ENCODE data around the gene CYFIP1.

CYFIP1 gene

GRCh38 chr15:22890296-22890695 is 89.9 kb downstream of the CYFIP1 start:
- DNase-seq (ENCODE audit: low read depth in 2 of 2) = no peak

DNA sequence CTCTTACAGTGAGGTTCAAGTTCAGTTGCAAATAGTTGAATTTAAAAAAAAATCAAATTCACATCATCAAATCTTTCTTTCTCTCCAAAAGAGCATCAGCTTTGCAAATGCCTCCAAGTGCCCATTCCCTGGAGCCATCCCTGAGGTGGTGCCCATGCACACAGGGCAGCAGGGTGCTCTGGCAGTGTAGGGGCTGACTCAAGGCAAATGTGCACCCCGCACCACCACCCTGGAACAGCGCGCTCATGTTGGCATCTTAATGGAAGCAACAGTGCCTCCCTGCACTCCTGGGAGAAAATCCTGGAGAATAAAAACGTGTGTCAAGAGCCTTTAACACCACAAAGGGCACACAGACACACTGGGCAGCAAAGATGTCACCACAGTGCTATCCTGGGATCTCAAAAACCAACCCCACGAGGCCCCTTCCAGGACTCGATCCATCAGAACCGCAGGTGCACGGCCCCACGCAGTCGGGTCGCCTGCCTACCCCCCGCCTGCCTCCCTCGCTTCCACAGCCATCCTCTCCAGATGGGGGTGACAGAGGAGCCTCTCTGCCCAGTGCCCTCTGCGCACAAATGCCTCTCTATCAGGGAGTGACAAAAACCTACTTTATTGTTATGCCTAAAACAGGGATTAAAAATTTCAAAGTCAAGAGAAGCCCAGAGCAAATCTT is 90.9 kb downstream of the CYFIP1 start:
- no peak for DNase-seq (ENCODE audit: low read depth in 2 of 2)

- DNase-seq (ENCODE audit: low read depth in 2 of 2) = no peak
Measured at GRCh38 chr15:22888120-22888859, 91.9 kb downstream of the CYFIP1 start.

DNA sequence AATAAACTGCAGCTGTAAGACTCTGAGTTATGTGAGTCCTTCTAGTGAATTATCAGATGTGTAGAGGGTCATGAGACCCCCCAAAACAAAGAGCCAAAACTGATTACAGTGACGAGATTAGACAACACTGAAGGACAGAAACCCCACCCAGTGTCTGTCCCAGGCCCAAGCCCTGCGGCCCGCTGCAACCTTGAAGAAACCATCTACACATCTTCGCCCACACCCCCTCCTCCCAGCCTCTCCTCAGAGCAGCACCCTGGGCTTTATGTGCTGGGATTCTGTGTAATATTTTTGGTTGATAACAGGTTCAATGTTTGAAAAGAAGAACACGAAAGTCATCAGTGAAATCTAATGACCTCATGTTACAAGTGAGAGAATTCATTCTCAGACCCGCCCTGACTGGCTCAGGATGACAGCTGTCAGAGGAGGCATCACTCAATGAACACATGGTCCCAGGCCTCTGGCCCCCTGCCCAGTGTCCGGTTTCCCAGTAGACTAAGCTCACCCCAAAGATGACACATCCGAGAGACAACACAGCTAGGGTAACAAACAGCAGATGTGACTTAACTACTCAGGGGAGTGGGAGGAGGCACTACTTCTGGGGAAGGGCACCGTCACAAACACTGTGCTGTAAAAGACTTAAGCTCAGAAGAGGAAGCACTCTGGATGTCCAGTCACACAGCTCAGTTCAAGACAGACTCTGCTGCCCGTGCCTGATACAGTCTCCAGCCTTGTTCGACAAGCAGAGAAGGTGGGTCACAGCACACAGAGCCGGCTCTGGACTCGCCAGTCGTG is 92.8 kb downstream of the CYFIP1 start:
- no peak for DNase-seq (ENCODE audit: low read depth in 2 of 2)

DNA sequence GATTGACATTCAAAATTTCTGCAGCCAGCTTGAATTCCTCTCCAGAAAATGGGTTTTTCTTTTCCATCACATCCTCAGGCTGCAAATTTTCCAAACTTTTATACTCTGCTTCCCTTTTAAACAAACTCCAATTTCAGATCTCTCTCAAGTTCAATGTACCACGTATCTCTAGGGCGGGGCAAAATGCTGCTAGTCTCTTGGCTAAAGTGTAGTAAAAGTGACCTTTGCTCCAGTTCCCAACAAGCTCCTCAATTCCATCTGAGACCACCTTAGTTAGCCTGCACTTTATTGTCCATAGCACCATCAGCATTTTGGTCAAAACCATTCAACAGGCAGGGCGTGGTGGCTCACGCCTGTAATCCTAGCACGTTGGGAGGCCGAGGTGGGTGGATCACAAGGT is 95.0 kb downstream of the CYFIP1 start:
- no peak for DNase-seq (ENCODE audit: low read depth in 2 of 2)

DNA sequence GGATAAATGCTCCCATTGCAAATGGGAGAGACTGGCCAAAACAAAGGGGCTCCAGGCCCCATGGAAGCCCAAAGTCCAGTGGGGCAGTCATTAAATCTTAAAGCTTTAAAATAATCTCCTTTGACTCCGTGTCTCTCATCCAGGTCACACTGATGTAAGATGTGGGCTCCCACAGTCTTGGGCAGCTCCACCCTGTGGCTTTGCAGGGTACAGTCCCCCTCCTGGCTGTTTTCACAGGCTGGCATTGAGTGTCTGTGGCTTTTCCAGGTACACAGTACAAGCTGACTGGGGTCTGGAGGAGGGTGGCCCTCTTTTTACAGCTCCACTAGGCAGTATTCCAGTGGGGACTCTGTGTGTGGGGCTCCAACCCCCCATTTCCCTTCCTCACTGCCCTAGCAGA is 95.8 kb downstream of the CYFIP1 start:
- no peak for DNase-seq (ENCODE audit: low read depth in 2 of 2)

DNA sequence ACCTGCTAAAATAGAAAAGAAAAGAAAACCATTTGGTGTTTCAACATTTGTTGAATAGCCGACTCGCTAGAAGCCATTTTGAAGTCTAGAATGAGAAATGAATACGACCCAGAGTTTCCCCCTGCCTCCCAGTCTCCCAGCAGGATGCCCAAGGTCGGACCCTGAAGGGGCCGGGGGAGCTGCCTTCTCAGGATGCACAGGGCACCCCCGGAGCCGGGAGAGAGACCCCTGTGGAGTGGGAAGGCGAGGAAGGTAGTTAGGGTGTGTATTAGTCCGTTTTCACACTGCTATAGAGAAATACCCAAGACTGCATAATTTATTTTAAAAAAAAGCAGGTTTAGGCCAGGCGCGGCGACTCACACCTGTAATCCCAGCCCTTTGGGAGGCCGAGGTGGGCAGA is 97.0 kb downstream of the CYFIP1 start:
- DNase-seq (ENCODE audit: low read depth in 2 of 2) = no peak

- DNase-seq (ENCODE audit: low read depth in 2 of 2) = no peak
Measured at GRCh38 chr15:22881739-22882440, 98.3 kb downstream of the CYFIP1 start.

- DNase-seq (ENCODE audit: low read depth in 2 of 2) = no peak
Measured at GRCh38 chr15:22880981-22881738, 99.0 kb downstream of the CYFIP1 start.

GRCh38 chr15:22880068-22880980 is 99.8 kb downstream of the CYFIP1 start:
- DNase-seq (ENCODE audit: low read depth in 2 of 2) = no peak

GRCh38 chr15:22878103-22878502 is 102.1 kb downstream of the CYFIP1 start:
- no peak for DNase-seq (ENCODE audit: low read depth in 2 of 2)

DNA sequence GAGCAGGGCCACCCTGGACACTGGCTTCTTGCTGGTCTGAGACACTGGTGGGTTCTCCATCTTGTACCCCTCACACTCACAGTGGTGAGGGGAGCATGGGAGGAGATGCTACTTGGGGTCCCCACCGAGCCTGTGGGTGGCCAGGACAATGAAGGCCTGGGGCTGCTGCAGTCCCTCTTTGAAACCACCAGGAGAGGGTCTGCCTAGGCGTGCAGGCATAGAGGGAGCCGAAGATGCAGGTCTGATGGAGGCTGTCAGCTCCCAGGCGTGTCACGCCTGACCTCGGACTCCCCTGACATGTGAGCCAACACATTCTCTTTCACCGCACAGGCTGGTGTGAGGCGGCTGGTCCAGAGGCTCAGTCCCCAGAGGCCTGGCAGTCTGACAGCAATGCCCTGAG is 102.6 kb downstream of the CYFIP1 start:
- DNase-seq (ENCODE audit: low read depth in 2 of 2) = no peak

DNA sequence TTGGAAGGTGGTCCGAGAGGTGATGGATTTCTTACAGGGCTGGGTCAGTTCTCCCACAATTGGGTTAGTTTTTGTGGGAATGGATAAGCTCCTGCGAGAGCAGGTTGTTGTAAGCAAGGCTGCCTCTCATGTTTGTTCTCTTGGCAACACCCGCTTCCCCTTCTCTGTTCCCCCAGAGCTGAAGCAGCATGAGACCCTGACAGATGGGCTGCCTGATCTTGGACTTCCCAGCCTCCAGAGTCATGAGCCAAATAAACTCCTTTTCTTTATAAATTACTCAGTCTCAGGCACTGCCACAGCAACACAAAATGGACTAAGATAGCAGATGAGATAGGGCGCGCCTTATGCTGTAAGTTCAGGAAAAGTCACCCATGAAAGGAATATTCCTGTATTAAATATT is 103.1 kb downstream of the CYFIP1 start:
- no peak for DNase-seq (ENCODE audit: low read depth in 2 of 2)

DNA sequence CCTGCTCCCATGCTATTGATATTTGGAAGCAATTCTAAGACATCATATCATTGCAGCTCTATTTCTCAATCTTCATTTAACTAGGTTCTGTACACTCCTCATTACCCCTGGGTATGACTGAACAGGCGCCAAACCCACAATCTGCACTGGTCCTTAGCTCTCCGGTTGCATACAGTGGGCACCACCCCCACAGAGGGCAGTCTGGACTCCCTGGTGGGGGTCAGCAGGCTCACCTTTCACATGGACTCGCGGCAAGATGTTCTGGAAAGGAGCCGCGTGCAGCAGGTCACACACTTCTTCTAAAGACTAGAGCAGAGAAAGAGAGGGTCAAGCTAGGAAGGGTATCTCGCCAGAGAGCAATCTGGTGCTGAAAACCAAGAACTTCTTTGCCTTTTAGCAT is 105.2 kb downstream of the CYFIP1 start:
- DNase-seq (ENCODE audit: low read depth in 2 of 2) = no peak

- DNase-seq (ENCODE audit: low read depth in 2 of 2) = no peak
Measured at GRCh38 chr15:22874256-22874655, 105.9 kb downstream of the CYFIP1 start.

GRCh38 chr15:22873841-22874240 is 106.3 kb downstream of the CYFIP1 start:
- DNase-seq (ENCODE audit: low read depth in 2 of 2) = no peak

DNA sequence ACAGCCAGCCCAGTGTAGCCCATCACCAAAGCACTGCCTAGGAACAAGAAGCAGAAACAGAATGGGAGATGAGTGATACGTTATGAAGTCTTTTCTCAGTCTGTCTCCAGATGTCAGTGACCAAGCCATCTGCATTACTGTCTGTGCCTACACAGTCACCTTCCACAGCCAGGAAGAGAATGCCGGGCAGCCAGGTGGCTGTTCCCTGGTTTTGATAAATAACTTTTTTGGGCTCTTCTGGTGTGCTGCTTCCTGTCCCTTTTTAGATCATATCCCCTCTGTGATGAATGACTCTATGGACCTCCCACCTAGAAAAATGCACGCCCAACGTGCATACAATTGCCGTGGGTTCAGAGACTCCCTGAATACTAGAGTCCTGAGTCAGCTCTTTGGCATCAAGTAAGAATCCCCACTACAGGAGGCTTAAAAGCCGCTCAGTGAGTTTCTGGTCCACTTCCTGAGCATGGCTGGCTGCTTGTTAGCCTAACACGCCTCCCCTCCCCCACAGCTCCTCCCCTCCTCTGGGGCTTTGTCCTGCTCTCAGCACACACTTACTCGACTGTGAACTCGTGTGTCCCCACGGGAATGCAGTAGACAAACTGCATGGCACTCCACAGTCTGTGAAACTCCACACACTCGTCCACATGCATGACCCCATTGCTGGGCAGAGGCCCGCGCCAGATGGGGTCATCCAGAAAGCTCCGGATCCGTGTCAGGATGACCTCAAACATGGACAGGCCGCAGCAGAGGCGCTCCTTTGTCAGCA is 107.0 kb downstream of the CYFIP1 start:
- DNase-seq (ENCODE audit: low read depth in 2 of 2) = no peak

- no peak for DNase-seq (ENCODE audit: low read depth in 2 of 2)
Measured at GRCh38 chr15:22871481-22872086, 108.6 kb downstream of the CYFIP1 start.

GRCh38 chr15:22870865-22871264 is 109.3 kb downstream of the CYFIP1 start:
- no peak for DNase-seq (ENCODE audit: low read depth in 2 of 2)
